GM12878 (cell line): Measurements from ENCODE around the gene DOCK2.

Experiments
- ATF2 ChIP-seq: IDR thresholded peaks from 2 replicates; pipeline ENCODE4 v1.6.1; 2012; ENCODE audit warnings: low read length, inconsistent platforms
- BRCA1 ChIP-seq: IDR thresholded peaks from 2 replicates; pipeline ENCODE4 v1.6.1; 2011; ENCODE audit warnings: low read depth, low read length, improper control_type of control experiment
- CEBPZ ChIP-seq: fragments of 150-350 bp; IDR thresholded peaks from 2 replicates; pipeline ENCODE4 v1.6.1; 2016; ENCODE audit warnings: low read depth, low read length
- CHD4 ChIP-seq: fragments of 200-600 bp; sonication (generic); IDR thresholded peaks from 2 replicates; pipeline ENCODE4 v1.6.1; 2016; ENCODE audit warnings: mild to moderate bottlenecking
- CTCF ChIP-seq, 3 experiments: IDR thresholded peaks in 2 of 3; conservative IDR thresholded peaks in 1 of 3; 2 replicates each; pipeline ENCODE4 v1.5.1; 2011; ENCODE audit warnings: low read depth in 3 of 3, low read length in 3 of 3, mild to moderate bottlenecking in 3 of 3, control low read depth in 2 of 3, moderate library complexity in 2 of 3, inconsistent platforms in 1 of 3, mixed read lengths in 1 of 3; ENCODE audit not compliant: control insufficient read depth in 2 of 3, insufficient read depth in 1 of 3; ENCODE audit errors: extremely low read depth in 1 of 3
- POLR2A ChIP-seq: IDR thresholded peaks from 2 replicates; pipeline ENCODE4 v1.6.1; 2011; ENCODE audit warnings: low read depth, mild to moderate bottlenecking, low read length
- POLR2AphosphoS2 ChIP-seq: IDR thresholded peaks from 2 replicates; pipeline ENCODE4 v1.6.1; 2011; ENCODE audit warnings: low read depth, mild to moderate bottlenecking, low read length, improper control_type of control experiment, moderate library complexity
- RAD21 ChIP-seq: IDR thresholded peaks from 2 replicates; pipeline ENCODE4 v1.6.1; 2011; ENCODE audit warnings: mild to moderate bottlenecking, low read depth, low read length, moderate library complexity; ENCODE audit not compliant: insufficient read depth
- RELA ChIP-seq: fragments of 450-650 bp; IDR thresholded peaks from 2 replicates; pipeline ENCODE4 v1.8.0; 2014; ENCODE audit warnings: borderline replicate concordance; ENCODE audit not compliant: partially characterized antibody
- TF ChIP-seq, protein P1 (sequence below): IDR thresholded peaks from 2 replicates; pipeline ENCODE4 v1.6.1; 2011; ENCODE audit warnings: borderline replicate concordance, low read depth, mild to moderate bottlenecking, moderate library complexity, mixed read lengths, low read length; ENCODE audit not compliant: insufficient read depth; ENCODE audit errors: extremely low read length

- TF ChIP-seq CEBPZ, result no peak
- no peak for TF ChIP-seq BRCA1
- TF ChIP-seq, protein P1, sequence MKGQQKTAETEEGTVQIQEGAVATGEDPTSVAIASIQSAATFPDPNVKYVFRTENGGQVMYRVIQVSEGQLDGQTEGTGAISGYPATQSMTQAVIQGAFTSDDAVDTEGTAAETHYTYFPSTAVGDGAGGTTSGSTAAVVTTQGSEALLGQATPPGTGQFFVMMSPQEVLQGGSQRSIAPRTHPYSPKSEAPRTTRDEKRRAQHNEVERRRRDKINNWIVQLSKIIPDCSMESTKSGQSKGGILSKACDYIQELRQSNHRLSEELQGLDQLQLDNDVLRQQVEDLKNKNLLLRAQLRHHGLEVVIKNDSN, result no peak
- no peak for TF ChIP-seq CHD4
- TF ChIP-seq CTCF (IDR thresholded peaks at IDR 0.05 in 2 of 3, conservative IDR thresholded peaks at IDR 0.05 in 1 of 3; ENCODE audit: control insufficient read depth in 2 of 3, extremely low read depth in 1 of 3, insufficient read depth in 1 of 3, low read depth in 3 of 3, low read length in 3 of 3), result no peak
- TF ChIP-seq RAD21, result peak; percentile 29; the same call in 1 of the 2 replicates
- TF ChIP-seq ATF2, result no peak; the same call in 1 of the 2 replicates
- no peak for TF ChIP-seq RELA
- peak; percentile 72 for TF ChIP-seq POLR2A
- TF ChIP-seq POLR2AphosphoS2, result peak; percentile 55; the same call in 1 of the 2 replicates
These were observed 168.5 kb downstream of the DOCK2 start for GRCh38 chr5:169805527-169805934.
